HG03439 (cell line): ENCODE measurements around the gene TMEM270.
"Not testable (repeated sequence)": the region's sequence is repeated elsewhere in the genome, so short reads cannot be mapped to it uniquely, and the experiment has no call there.

Experiments used
- ATAC-seq: cut with Tn5 transposase; IDR thresholded peaks from one replicate; pipeline ENCODE4 v1.9.1; 2021; ENCODE audit warnings: mild to moderate bottlenecking, moderate library complexity; ENCODE audit not compliant: unreplicated experiment

Gene TMEM270

GRCh38 chr7:73852500-73852899 is 8.5 kb upstream of the TMEM270 start:
- no peak for ATAC-seq

- no peak for ATAC-seq
Measured at GRCh38 chr7:73856941-73857340, 4.0 kb upstream of the TMEM270 start.

GRCh38 chr7:73858807-73859206 is 2.2 kb upstream of the TMEM270 start:
- no peak for ATAC-seq

- no peak for ATAC-seq
Measured at GRCh38 chr7:73861305-73861704, 346 bp downstream of the TMEM270 start.

GRCh38 chr7:73864981-73865711 is 4.2 kb downstream of the TMEM270 start:
- no peak for ATAC-seq

- ATAC-seq = no peak
Measured at GRCh38 chr7:73865738-73866445, 4.9 kb downstream of the TMEM270 start.

GRCh38 chr7:73866446-73866767 is 5.4 kb downstream of the TMEM270 start:
- ATAC-seq = no peak

GRCh38 chr7:73869011-73869798 is 8.2 kb downstream of the TMEM270 start:
- no peak for ATAC-seq

- no peak for ATAC-seq
Measured at GRCh38 chr7:73870041-73870492, 9.1 kb downstream of the TMEM270 start.

- ATAC-seq = no peak
Measured at GRCh38 chr7:73871163-73872011, 10.4 kb downstream of the TMEM270 start.

- no peak for ATAC-seq
Measured at GRCh38 chr7:73872056-73872908, 11.3 kb downstream of the TMEM270 start.

GRCh38 chr7:73876361-73876760 is 15.4 kb downstream of the TMEM270 start:
- no peak for ATAC-seq

- no peak for ATAC-seq
Measured at GRCh38 chr7:73876973-73877372, 16.0 kb downstream of the TMEM270 start.

GRCh38 chr7:73879977-73880681 is 19.2 kb downstream of the TMEM270 start:
- ATAC-seq = no peak

GRCh38 chr7:73880755-73881328 is 19.9 kb downstream of the TMEM270 start:
- no peak for ATAC-seq

GRCh38 chr7:73881352-73882046 is 20.5 kb downstream of the TMEM270 start:
- no peak for ATAC-seq

- no peak for ATAC-seq
Measured at GRCh38 chr7:73882047-73882402, 21.1 kb downstream of the TMEM270 start.

- ATAC-seq = not testable (repeated sequence)
Measured at GRCh38 chr7:73884867-73885422, 24.0 kb downstream of the TMEM270 start.
